Measurements from ENCODE around the gene VBP1.
A peak's percentile ranks its signal among the peaks of the same experiment; 100 is the strongest.
"Not testable (repeated sequence)": the region's sequence is repeated elsewhere in the genome, so short reads cannot be mapped to it uniquely, and the experiment has no call there.

Gene VBP1, protein sequence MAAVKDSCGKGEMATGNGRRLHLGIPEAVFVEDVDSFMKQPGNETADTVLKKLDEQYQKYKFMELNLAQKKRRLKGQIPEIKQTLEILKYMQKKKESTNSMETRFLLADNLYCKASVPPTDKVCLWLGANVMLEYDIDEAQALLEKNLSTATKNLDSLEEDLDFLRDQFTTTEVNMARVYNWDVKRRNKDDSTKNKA

DNA sequence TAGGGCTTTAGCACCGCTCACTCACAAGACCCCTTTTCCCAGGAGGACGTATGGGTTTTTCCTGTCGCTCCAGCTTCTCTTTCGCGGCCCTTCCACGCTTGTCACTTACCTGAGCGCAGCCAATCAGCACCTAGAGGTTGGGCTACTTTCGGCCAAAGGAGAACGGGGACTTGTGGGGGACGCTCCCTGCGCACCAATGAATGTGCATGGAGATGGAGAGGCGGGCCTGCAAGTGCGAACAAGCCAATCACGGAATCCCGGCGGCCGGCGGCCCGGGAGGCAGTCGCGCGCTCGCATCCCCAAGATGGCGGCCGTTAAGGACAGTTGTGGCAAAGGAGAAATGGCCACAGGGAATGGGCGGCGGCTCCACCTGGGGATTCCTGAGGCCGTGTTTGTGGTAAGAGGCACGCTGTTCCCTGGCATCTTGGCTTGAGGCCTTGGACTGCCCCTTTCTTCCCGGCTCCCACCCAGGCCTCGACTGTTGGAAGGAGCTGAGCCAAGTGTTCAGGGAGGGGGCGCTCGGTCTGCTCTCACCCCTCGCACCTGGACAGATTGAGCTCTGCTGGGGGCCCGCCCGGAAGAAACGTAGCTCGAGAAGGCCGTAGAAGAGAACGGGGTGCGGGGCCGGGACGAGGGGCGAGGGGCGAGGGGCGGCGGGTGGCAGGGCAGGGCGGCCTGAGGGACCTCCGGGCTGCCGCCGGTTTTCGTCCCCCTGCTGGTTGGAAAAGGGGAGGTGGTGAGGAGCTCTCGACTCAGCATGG lies at the start of gene VBP1:
Gene VBP1, plus strand, starts transcription at position 282 of the 761 bp plus-strand sequence. Its CDS starts 23 bp downstream, at position 305.
- Histone ChIP-seq H3K36me3 (ENCODE audit: insufficient read depth, low read length) (no peaks in the 10 kb centered on the region), H3K4me1 (ENCODE audit: insufficient read depth, low read length) (no peaks in the 10 kb centered on the region), H3K9ac (ENCODE audit: low read depth, low read length) (peak within 1 kb of the TSS; percentile 65), H3K9me3 (ENCODE audit: control insufficient read depth, insufficient read depth, low read length) (no peaks in the 10 kb centered on the region)

DNA sequence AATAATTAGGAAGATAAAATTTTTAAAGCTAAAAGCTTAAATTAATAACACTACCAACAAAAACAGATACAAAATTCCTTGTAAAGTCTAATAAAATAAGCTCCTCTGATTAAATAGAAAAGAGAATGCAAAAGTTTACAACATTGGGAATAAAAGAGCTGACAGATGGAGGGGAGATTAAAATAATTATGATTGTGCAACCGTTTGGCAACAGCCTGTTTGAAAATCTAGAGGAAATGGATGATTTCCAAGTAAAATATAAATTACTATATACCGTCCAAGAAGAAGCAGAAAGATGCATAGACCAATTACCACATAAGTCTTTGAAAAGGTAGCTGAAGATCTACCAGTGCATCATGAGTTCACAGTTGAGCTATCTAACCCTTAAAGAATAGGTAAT lies 46.4 kb upstream of the VBP1 start:
- Histone ChIP-seq H3K9ac (ENCODE audit: low read depth, low read length) (no peak overlapping the region), H3K9me3 (ENCODE audit: control insufficient read depth, insufficient read depth, low read length) (no peaks in the 10 kb centered on the region), H3K4me1 (ENCODE audit: insufficient read depth, low read length) (no peaks in the 10 kb centered on the region), H3K36me3 (ENCODE audit: insufficient read depth, low read length) (no peaks in the 10 kb centered on the region)

DNA sequence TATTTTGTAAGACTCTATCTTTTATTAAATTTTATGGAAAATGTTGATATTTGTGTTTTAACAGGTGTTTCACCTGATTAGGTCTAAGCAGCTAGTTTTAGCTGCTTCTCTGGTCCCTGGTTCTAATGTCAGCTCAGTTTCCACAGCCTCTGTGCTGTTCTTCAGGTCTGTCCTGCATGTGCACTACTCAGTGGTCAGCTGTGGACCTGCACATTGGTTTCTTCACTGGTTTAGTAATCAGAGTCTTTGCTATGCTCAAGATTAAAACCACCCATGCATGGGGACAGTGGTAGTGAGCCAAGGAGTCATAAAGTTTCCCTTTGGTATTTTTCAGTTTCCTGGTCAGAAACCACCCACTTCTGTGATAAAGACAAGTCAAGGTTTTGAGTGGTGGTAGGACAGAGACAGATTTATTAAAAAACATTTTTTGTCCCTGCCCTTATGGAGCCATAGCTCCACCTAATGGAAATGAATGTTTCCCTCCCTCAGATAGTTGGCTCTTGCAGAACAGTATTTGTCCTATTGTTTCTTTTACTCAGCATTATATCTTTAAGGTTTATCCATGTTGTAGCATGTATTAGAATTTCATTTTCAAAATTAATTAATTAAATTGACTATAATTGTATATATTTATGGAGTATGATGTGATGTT lies 36.8 kb upstream of the VBP1 start:
- no peak overlapping the region for H3K9ac ChIP-seq (ENCODE audit: low read depth, low read length)
- no peaks in the 10 kb centered on the region for H3K4me1 ChIP-seq (ENCODE audit: insufficient read depth, low read length)
- H3K36me3 ChIP-seq (ENCODE audit: insufficient read depth, low read length): no peaks in the 10 kb centered on the region
- H3K9me3 ChIP-seq (ENCODE audit: control insufficient read depth, insufficient read depth, low read length): no peaks in the 10 kb centered on the region

DNA sequence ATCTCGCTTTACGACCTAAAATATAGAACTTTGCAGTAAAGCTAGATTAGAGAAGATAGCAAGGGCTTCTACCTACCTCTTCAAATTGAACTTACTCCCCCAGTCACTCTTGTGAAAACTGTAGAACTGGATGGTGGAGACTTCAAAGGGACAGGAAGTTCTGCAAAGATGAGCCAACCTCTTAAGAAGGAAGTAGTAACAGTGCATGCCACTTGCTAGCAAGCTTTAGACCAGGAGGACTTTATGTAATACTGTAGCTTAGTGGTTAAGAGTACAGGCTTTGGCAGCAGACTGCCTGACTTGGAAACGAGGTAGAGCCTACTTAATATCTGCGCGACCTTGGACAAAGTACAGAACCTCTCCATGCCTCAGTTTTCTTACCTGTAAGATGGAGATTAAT lies 27.5 kb upstream of the VBP1 start:
- Histone ChIP-seq H3K9me3 (ENCODE audit: control insufficient read depth, insufficient read depth, low read length) (no peaks in the 10 kb centered on the region), H3K9ac (ENCODE audit: low read depth, low read length) (no peak overlapping the region), H3K4me1 (ENCODE audit: insufficient read depth, low read length) (no peaks in the 10 kb centered on the region), H3K36me3 (ENCODE audit: insufficient read depth, low read length) (no peaks in the 10 kb centered on the region)

DNA sequence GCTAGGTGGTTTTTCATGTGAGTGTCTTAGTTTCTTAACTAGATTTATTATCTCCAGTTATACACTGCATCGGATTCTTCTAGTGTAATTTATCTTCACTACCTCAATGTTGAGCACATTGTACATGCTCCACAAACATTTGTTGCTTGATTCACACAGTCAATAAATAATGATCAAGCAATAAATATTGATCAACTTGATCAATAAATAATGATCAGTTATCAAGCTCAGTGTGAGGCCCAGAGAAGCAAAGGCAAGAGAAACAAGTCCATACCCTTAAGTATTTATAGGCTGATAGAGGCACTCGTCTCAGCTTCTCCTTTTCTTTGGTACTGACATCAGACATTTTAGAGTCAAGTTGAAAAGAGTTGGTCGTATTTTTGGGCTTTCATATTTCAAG lies 5.1 kb upstream of the VBP1 start:
- Histone ChIP-seq H3K4me1 (ENCODE audit: insufficient read depth, low read length) (no peaks in the 10 kb centered on the region), H3K36me3 (ENCODE audit: insufficient read depth, low read length) (no peaks in the 10 kb centered on the region), H3K9ac (ENCODE audit: low read depth, low read length) (no peak overlapping the region), H3K9me3 (ENCODE audit: control insufficient read depth, insufficient read depth, low read length) (no peaks in the 10 kb centered on the region)

- Histone ChIP-seq H3K9ac (ENCODE audit: low read depth, low read length) (no peak overlapping the region), H3K36me3 (ENCODE audit: insufficient read depth, low read length) (no peaks in the 10 kb centered on the region), H3K4me1 (ENCODE audit: insufficient read depth, low read length) (no peaks in the 10 kb centered on the region), H3K9me3 (ENCODE audit: control insufficient read depth, insufficient read depth, low read length) (no peaks in the 10 kb centered on the region)
Observed at GRCh38 chrX:155213731-155214130, 2.5 kb upstream of the VBP1 start.

GRCh38 chrX:155215443-155216178 lies 649 bp upstream of the VBP1 start:
- no peaks in the 10 kb centered on the region for H3K9me3 ChIP-seq (ENCODE audit: control insufficient read depth, insufficient read depth, low read length)
- H3K9ac ChIP-seq (ENCODE audit: low read depth, low read length): peak overlapping the region; percentile 63; the same call in 1 of the 2 replicates
- H3K4me1 ChIP-seq (ENCODE audit: insufficient read depth, low read length): no peaks in the 10 kb centered on the region
- H3K36me3 ChIP-seq (ENCODE audit: insufficient read depth, low read length): no peaks in the 10 kb centered on the region

- no peaks in the 10 kb centered on the region for H3K36me3 ChIP-seq (ENCODE audit: insufficient read depth, low read length)
- peak overlapping the region; percentile 65 for H3K9ac ChIP-seq (ENCODE audit: low read depth, low read length)
- no peaks in the 10 kb centered on the region for H3K4me1 ChIP-seq (ENCODE audit: insufficient read depth, low read length)
- no peaks in the 10 kb centered on the region; the same call in 1 of the 2 replicates for H3K9me3 ChIP-seq (ENCODE audit: control insufficient read depth, insufficient read depth, low read length)
Observed at GRCh38 chrX:155216940-155217440, 730 bp downstream of the VBP1 start.

DNA sequence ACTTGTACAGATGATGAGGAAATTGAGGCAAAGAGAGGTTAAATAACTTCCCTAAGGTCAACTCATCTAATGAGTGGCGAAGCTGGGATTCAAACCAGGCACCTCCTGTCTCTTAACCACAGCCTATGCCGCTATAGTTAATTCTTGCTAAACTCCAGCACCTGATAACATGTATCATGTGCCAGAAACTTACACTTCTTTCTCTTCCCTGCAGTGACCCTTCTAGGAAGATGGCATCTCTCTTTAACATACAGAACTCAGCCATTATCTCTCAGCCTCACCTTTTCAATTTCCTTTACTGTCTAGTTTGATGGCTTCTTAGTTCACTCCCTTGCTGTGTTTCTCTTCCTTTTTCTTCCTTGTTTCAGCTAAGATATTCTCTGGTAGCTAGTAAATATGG lies 2.5 kb downstream of the VBP1 start:
- Histone ChIP-seq H3K36me3 (ENCODE audit: insufficient read depth, low read length) (no peaks in the 10 kb centered on the region; the same call in 1 of the 2 replicates), H3K9ac (ENCODE audit: low read depth, low read length) (no peak overlapping the region), H3K9me3 (ENCODE audit: control insufficient read depth, insufficient read depth, low read length) (no peaks in the 10 kb centered on the region; the same call in 1 of the 2 replicates), H3K4me1 (ENCODE audit: insufficient read depth, low read length) (no peaks in the 10 kb centered on the region)

DNA sequence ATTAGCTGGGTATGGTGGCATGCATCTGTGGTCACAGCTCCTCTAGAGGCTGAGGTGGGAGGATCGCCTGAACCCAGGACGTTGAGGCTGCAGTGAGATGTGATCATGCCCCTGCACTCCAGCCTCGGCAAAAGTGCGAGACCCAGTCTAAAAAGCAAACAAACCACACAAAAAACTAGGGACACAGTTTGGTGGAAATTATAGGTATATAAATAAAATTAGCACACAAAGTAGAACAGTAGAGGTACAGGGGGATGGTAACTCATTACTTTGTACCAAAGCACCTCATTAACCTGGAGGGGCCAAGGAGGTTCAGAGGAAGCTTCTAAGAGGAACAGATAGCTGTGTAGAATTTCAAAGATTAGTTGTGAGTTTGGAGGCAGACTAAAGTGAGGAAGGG lies 5.1 kb downstream of the VBP1 start:
- Histone ChIP-seq H3K9me3 (ENCODE audit: control insufficient read depth, insufficient read depth, low read length) (no peaks in the 10 kb centered on the region; the same call in 1 of the 2 replicates), H3K36me3 (ENCODE audit: insufficient read depth, low read length) (no peaks in the 10 kb centered on the region; the same call in 1 of the 2 replicates), H3K9ac (ENCODE audit: low read depth, low read length) (no peak overlapping the region), H3K4me1 (ENCODE audit: insufficient read depth, low read length) (no peaks in the 10 kb centered on the region)

GRCh38 chrX:155223746-155224145 lies 7.5 kb downstream of the VBP1 start:
- not testable (repeated sequence) for H3K36me3 ChIP-seq (ENCODE audit: insufficient read depth, low read length); H3K4me1 ChIP-seq (ENCODE audit: insufficient read depth, low read length); H3K9me3 ChIP-seq (ENCODE audit: control insufficient read depth, insufficient read depth, low read length); H3K9ac ChIP-seq (ENCODE audit: low read depth, low read length)

GRCh38 chrX:155225774-155226173 lies 9.5 kb downstream of the VBP1 start:
- Histone ChIP-seq H3K9me3 (ENCODE audit: control insufficient read depth, insufficient read depth, low read length) (no peaks in the 10 kb centered on the region; the same call in 1 of the 2 replicates), H3K4me1 (ENCODE audit: insufficient read depth, low read length) (no peaks in the 10 kb centered on the region), H3K36me3 (ENCODE audit: insufficient read depth, low read length) (no peaks in the 10 kb centered on the region; the same call in 1 of the 2 replicates), H3K9ac (ENCODE audit: low read depth, low read length) (no peak overlapping the region)

GRCh38 chrX:155231163-155231562 lies 14.9 kb downstream of the VBP1 start:
- Histone ChIP-seq H3K9ac (ENCODE audit: low read depth, low read length) (no peak overlapping the region), H3K4me1 (ENCODE audit: insufficient read depth, low read length) (no peaks in the 10 kb centered on the region), H3K36me3 (ENCODE audit: insufficient read depth, low read length) (0 out of 2 replicates have a peak, but pooled peaks cover 4% of the 10 kb centered on the region), H3K9me3 (ENCODE audit: control insufficient read depth, insufficient read depth, low read length) (no peaks in the 10 kb centered on the region)

DNA sequence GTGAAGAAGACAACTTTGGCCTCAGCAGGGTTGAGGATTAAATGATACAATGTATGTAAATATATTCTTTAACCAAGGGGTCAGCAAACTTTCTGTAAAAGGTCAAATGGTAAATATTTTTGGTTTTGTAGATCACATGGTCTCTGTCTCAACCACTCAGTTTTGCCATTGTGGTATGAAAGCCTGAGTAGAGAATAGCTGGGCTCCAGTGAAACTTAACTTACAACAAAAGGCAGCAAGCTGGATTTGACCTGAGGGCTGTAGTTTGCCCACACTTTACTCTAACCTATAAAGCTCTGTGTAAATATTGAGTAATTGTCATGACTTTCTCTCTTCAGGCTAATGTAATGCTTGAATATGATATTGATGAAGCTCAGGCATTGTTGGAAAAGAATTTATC lies 19.6 kb downstream of the VBP1 start:
- no peak overlapping the region for H3K9ac ChIP-seq (ENCODE audit: low read depth, low read length)
- H3K36me3 ChIP-seq (ENCODE audit: insufficient read depth, low read length): peaks cover 4% of the 10 kb centered on the region; the same call in 1 of the 2 replicates
- H3K4me1 ChIP-seq (ENCODE audit: insufficient read depth, low read length): no peaks in the 10 kb centered on the region
- H3K9me3 ChIP-seq (ENCODE audit: control insufficient read depth, insufficient read depth, low read length): no peaks in the 10 kb centered on the region
